Keratinocyte (primary cell): ENCODE measurements around the gene TFPI.

Experiments
- CTCF ChIP-seq, 3 experiments: IDR thresholded peaks in 1 of 3; conservative IDR thresholded peaks in 1 of 3; optimal IDR thresholded peaks in 1 of 3; 2 replicates in 2 of 3; 3 replicates in 1 of 3; pipeline versions ENCODE3 to v1.5.1; 2011; ENCODE audit warnings: low read length in 3 of 3, mild to moderate bottlenecking in 3 of 3, moderate library complexity in 2 of 3, control low read depth in 1 of 3, inconsistent platforms in 1 of 3; ENCODE audit not compliant: insufficient read depth in 2 of 3; ENCODE audit errors: extremely low read depth in 1 of 3
- EZH2 ChIP-seq: IDR thresholded peaks from one replicate; pipeline ENCODE4 v1.6.1; 2012; ENCODE audit warnings: inconsistent platforms, mild to moderate bottlenecking, low read length, moderate library complexity

- no peak for TF ChIP-seq CTCF (optimal IDR thresholded peaks at IDR 0.05 in 1 of 3, IDR thresholded peaks at IDR 0.05 in 1 of 3, conservative IDR thresholded peaks at IDR 0.05 in 1 of 3; ENCODE audit: extremely low read depth in 1 of 3, insufficient read depth in 2 of 3, low read length in 3 of 3)
- no peak for TF ChIP-seq EZH2
These were observed 5.0 kb downstream of the TFPI start for GRCh38 chr2:187549193-187549592.
